Measurements from ENCODE around the gene SSH2.
A peak's percentile ranks its signal among the peaks of the same experiment; 100 is the strongest.

SSH2 gene

GRCh38 chr17:29847118-29847517 is 82.9 kb downstream of the SSH2 start:
- peak overlapping the region; percentile 57 for H2AFZ ChIP-seq (ENCODE audit: low read length)
- no CpG with 5 or more reads among the region's 3 CpGs for WGBS, 2 donors (ENCODE audit: extremely low coverage in 2 of 2, insufficient read length in 2 of 2, insufficient replicate concordance in 1 of 2)
- H2BK15ac ChIP-seq (ENCODE audit: low read length) = no peak overlapping the region
- H2BK120ac ChIP-seq (ENCODE audit: low read depth, low read length) = no peak overlapping the region
- H3K9ac ChIP-seq (ENCODE audit: low read depth, low read length, poor library complexity) = no peak overlapping the region
- H2BK12ac ChIP-seq (ENCODE audit: low read length) = no peak overlapping the region
- H3K18ac ChIP-seq (ENCODE audit: low read length) = no peak overlapping the region
- no peak overlapping the region for H3K27ac ChIP-seq (replicated peaks; ENCODE audit: low read length)
- H3K36me3 ChIP-seq (replicated peaks in 1 of 2; ENCODE audit: control insufficient read depth in 2 of 2, insufficient read depth in 2 of 2, low read length in 2 of 2) = no peaks in the 10 kb centered on the region
- no peaks in the 10 kb centered on the region for H3K27me3 ChIP-seq (ENCODE audit: control insufficient read depth in 3 of 3, insufficient read depth in 3 of 3, low read depth in 1 of 3, low read length in 3 of 3)
- H2BK5ac ChIP-seq (ENCODE audit: low read length) = no peak overlapping the region
- H2AK5ac ChIP-seq (ENCODE audit: low read depth, low read length) = no peak overlapping the region
- H3K4me2 ChIP-seq (ENCODE audit: insufficient read depth, low read length, poor library complexity, severe bottlenecking) = no peak overlapping the region
- peaks cover 4 to 14% of the 10 kb centered on the region in 2 donors for H3K4me1 ChIP-seq (ENCODE audit: control insufficient read depth in 2 of 2, insufficient read depth in 1 of 2, low read depth in 1 of 2, low read length in 2 of 2)
- H3K79me1 ChIP-seq (ENCODE audit: low read depth, low read length) = no peaks in the 10 kb centered on the region
- H4K91ac ChIP-seq (ENCODE audit: low read depth, low read length, poor library complexity) = no peak overlapping the region
- H4K8ac ChIP-seq (ENCODE audit: low read depth, low read length) = no peak overlapping the region
- no peak overlapping the region for H3K23ac ChIP-seq (ENCODE audit: low read depth, low read length, poor library complexity)
- H3K9me3 ChIP-seq (replicated peaks in 1 of 2; ENCODE audit: control insufficient read depth in 2 of 2, insufficient read depth in 1 of 2, low read depth in 1 of 2, low read length in 2 of 2) = peaks cover 0 to 5% of the 10 kb centered on the region in 2 donors
- no peak for DNase-seq (ENCODE audit: low spot score)
- H3K4me3 ChIP-seq (ENCODE audit: low read length in 2 of 2) = no peak overlapping the region
- H3K4ac ChIP-seq (ENCODE audit: low read length) = no peak overlapping the region
- no peak overlapping the region for H3K14ac ChIP-seq (ENCODE audit: low read length)

- no peak overlapping the region for H2AK5ac ChIP-seq (ENCODE audit: low read depth, low read length)
- H3K23ac ChIP-seq (ENCODE audit: low read depth, low read length, poor library complexity) = no peak overlapping the region
- no peak overlapping the region for H4K8ac ChIP-seq (ENCODE audit: low read depth, low read length)
- H2BK120ac ChIP-seq (ENCODE audit: low read depth, low read length) = no peak overlapping the region
- H3K27ac ChIP-seq (replicated peaks; ENCODE audit: low read length) = no peak overlapping the region
- no peak overlapping the region for H2BK5ac ChIP-seq (ENCODE audit: low read length)
- H4K91ac ChIP-seq (ENCODE audit: low read depth, low read length, poor library complexity) = no peak overlapping the region
- no peaks in the 10 kb centered on the region for H3K79me1 ChIP-seq (ENCODE audit: low read depth, low read length)
- H2BK12ac ChIP-seq (ENCODE audit: low read length) = no peak overlapping the region
- H3K36me3 ChIP-seq (replicated peaks in 1 of 2; ENCODE audit: control insufficient read depth in 2 of 2, insufficient read depth in 2 of 2, low read length in 2 of 2) = no peaks in the 10 kb centered on the region
- no peak overlapping the region for H3K4me2 ChIP-seq (ENCODE audit: insufficient read depth, low read length, poor library complexity, severe bottlenecking)
- H3K9ac ChIP-seq (ENCODE audit: low read depth, low read length, poor library complexity) = no peak overlapping the region
- H3K14ac ChIP-seq (ENCODE audit: low read length) = no peak overlapping the region
- H3K4me1 ChIP-seq (ENCODE audit: control insufficient read depth in 2 of 2, insufficient read depth in 1 of 2, low read depth in 1 of 2, low read length in 2 of 2) = peaks cover 4 to 14% of the 10 kb centered on the region in 2 donors
- DNase-seq (ENCODE audit: low spot score) = no peak
- no peak overlapping the region for H2AFZ ChIP-seq (ENCODE audit: low read length)
- H3K18ac ChIP-seq (ENCODE audit: low read length) = no peak overlapping the region
- no peak overlapping the region for H2BK15ac ChIP-seq (ENCODE audit: low read length)
- peaks cover 0 to 5% of the 10 kb centered on the region in 2 donors for H3K9me3 ChIP-seq (replicated peaks in 1 of 2; ENCODE audit: control insufficient read depth in 2 of 2, insufficient read depth in 1 of 2, low read depth in 1 of 2, low read length in 2 of 2)
- whole genome bisulfite sequencing, 2 donors (ENCODE audit: extremely low coverage in 2 of 2, insufficient read length in 2 of 2, insufficient replicate concordance in 1 of 2) = no CpG with 5 or more reads among the region's 2 CpGs
- no peak overlapping the region for H3K4me3 ChIP-seq (ENCODE audit: low read length in 2 of 2)
- no peaks in the 10 kb centered on the region for H3K27me3 ChIP-seq (ENCODE audit: control insufficient read depth in 3 of 3, insufficient read depth in 3 of 3, low read depth in 1 of 3, low read length in 3 of 3)
- no peak overlapping the region for H3K4ac ChIP-seq (ENCODE audit: low read length)
These were observed 83.7 kb downstream of the SSH2 start for GRCh38 chr17:29846298-29846697.

DNA sequence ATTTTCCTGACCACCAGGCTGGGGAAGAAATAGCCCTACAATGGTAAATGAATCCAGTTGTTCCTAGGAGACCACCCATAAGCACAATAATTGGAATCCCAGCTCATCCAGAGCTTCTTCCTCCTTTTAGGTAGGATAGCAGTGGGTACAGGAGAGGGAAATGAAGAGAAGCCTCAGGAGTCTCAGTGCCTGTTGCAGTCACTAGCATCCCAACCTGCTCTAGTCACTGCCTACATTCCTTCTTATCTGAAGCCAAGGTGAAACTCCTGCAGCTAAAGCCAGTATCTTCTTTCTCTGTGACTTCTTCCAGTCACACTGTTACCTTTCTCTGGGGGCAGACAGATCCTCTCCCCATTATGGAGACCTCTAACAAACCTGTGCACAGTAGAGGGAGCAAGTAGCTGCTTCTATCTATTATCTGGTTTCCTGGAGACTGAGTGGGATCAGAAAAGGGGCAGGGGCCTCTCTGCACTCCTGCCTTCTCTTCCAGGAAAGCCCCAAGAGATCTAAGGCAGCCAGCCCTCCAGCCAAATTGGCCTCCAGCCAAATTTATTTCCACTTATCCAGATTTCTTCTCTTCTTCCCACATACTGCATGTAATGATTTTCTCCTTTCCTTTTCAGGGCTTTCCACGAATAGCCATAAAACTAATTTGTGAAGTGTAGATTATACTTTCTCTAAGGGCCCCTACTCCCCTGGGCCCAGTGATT is 85.5 kb downstream of the SSH2 start:
- H3K4me2 ChIP-seq (ENCODE audit: insufficient read depth, low read length, poor library complexity, severe bottlenecking) = no peak overlapping the region
- H4K8ac ChIP-seq (ENCODE audit: low read depth, low read length) = no peak overlapping the region
- H3K4me3 ChIP-seq (ENCODE audit: low read length in 2 of 2) = no peak overlapping the region
- no peak overlapping the region for H2AK5ac ChIP-seq (ENCODE audit: low read depth, low read length)
- no peaks in the 10 kb centered on the region for H3K36me3 ChIP-seq (replicated peaks in 1 of 2; ENCODE audit: control insufficient read depth in 2 of 2, insufficient read depth in 2 of 2, low read length in 2 of 2)
- H3K18ac ChIP-seq (ENCODE audit: low read length) = no peak overlapping the region
- no peak overlapping the region for H3K14ac ChIP-seq (ENCODE audit: low read length)
- H3K23ac ChIP-seq (ENCODE audit: low read depth, low read length, poor library complexity) = no peak overlapping the region
- peaks cover 0 to 5% of the 10 kb centered on the region in 2 donors for H3K9me3 ChIP-seq (replicated peaks in 1 of 2; ENCODE audit: control insufficient read depth in 2 of 2, insufficient read depth in 1 of 2, low read depth in 1 of 2, low read length in 2 of 2)
- no peak overlapping the region for H3K9ac ChIP-seq (ENCODE audit: low read depth, low read length, poor library complexity)
- WGBS, 2 donors (ENCODE audit: extremely low coverage in 2 of 2, insufficient read length in 2 of 2, insufficient replicate concordance in 1 of 2) = no CpG with 5 or more reads among the region's 1 CpG
- no peaks in the 10 kb centered on the region for H3K79me1 ChIP-seq (ENCODE audit: low read depth, low read length)
- H3K27me3 ChIP-seq (ENCODE audit: control insufficient read depth in 3 of 3, insufficient read depth in 3 of 3, low read depth in 1 of 3, low read length in 3 of 3) = no peaks in the 10 kb centered on the region
- H2AFZ ChIP-seq (ENCODE audit: low read length) = peak overlapping the region; percentile 28
- no peak overlapping the region for H2BK15ac ChIP-seq (ENCODE audit: low read length)
- peaks cover 3 to 14% of the 10 kb centered on the region in 2 donors for H3K4me1 ChIP-seq (ENCODE audit: control insufficient read depth in 2 of 2, insufficient read depth in 1 of 2, low read depth in 1 of 2, low read length in 2 of 2)
- H2BK12ac ChIP-seq (ENCODE audit: low read length) = no peak overlapping the region
- no peak for DNase-seq (ENCODE audit: low spot score)
- no peak overlapping the region for H3K27ac ChIP-seq (replicated peaks; ENCODE audit: low read length)
- H4K91ac ChIP-seq (ENCODE audit: low read depth, low read length, poor library complexity) = no peak overlapping the region
- H2BK120ac ChIP-seq (ENCODE audit: low read depth, low read length) = no peak overlapping the region
- no peak overlapping the region for H2BK5ac ChIP-seq (ENCODE audit: low read length)
- H3K4ac ChIP-seq (ENCODE audit: low read length) = no peak overlapping the region

GRCh38 chr17:29840884-29841283 is 89.1 kb downstream of the SSH2 start:
- Histone ChIP-seq H3K14ac (ENCODE audit: low read length) (no peak overlapping the region), H3K4me2 (ENCODE audit: insufficient read depth, low read length, poor library complexity, severe bottlenecking) (no peak overlapping the region), H2AK5ac (ENCODE audit: low read depth, low read length) (no peak overlapping the region), H3K4ac (ENCODE audit: low read length) (no peak overlapping the region), H2BK12ac (ENCODE audit: low read length) (no peak overlapping the region), H3K27ac (replicated peaks; ENCODE audit: low read length) (no peak overlapping the region), H3K36me3 (replicated peaks in 1 of 2; ENCODE audit: control insufficient read depth in 2 of 2, insufficient read depth in 2 of 2, low read length in 2 of 2) (no peaks in the 10 kb centered on the region), H3K79me1 (ENCODE audit: low read depth, low read length) (peaks cover 5% of the 10 kb centered on the region), H4K91ac (ENCODE audit: low read depth, low read length, poor library complexity) (no peak overlapping the region), H3K4me3 (ENCODE audit: low read length in 2 of 2) (no peak overlapping the region), H2BK120ac (ENCODE audit: low read depth, low read length) (no peak overlapping the region), H3K9ac (ENCODE audit: low read depth, low read length, poor library complexity) (no peak overlapping the region), H2BK5ac (ENCODE audit: low read length) (no peak overlapping the region), H2AFZ (ENCODE audit: low read length) (no peak overlapping the region), H3K9me3 (replicated peaks in 1 of 2; ENCODE audit: control insufficient read depth in 2 of 2, insufficient read depth in 1 of 2, low read depth in 1 of 2, low read length in 2 of 2) (peaks cover 0 to 5% of the 10 kb centered on the region in 2 donors), H3K23ac (ENCODE audit: low read depth, low read length, poor library complexity) (no peak overlapping the region), H2BK15ac (ENCODE audit: low read length) (no peak overlapping the region), H4K8ac (ENCODE audit: low read depth, low read length) (no peak overlapping the region), H3K4me1 (ENCODE audit: control insufficient read depth in 2 of 2, insufficient read depth in 1 of 2, low read depth in 1 of 2, low read length in 2 of 2) (peaks cover 10 to 13% of the 10 kb centered on the region in 2 donors), H3K18ac (ENCODE audit: low read length) (no peak overlapping the region), H3K27me3 (ENCODE audit: control insufficient read depth in 3 of 3, insufficient read depth in 3 of 3, low read depth in 1 of 3, low read length in 3 of 3) (no peaks in the 10 kb centered on the region)
- no peak for DNase-seq (ENCODE audit: low spot score)
